Vagina (tissue), 2 donors: ENCODE measurements around the gene MMP24. TPM values are rescaled to one million over a fixed set of nuclear protein-coding genes. Genes with fewer than 3 reads are reported as not detected.

Source experiments
- DNase-seq, 2 donors: peaks; one replicate each; pipeline ENCODE4 v3.0.0-alpha.2; 2017; ENCODE audit errors: extremely low spot score in 2 of 2
- H3K27ac ChIP-seq: fragments of 200-600 bp; sonication (generic); one replicate; pipeline ENCODE4 v1.5.1; 2019
- H3K27me3 ChIP-seq: fragments of 200-600 bp; sonication (generic); one replicate; pipeline ENCODE4 v1.5.1; 2019
- H3K36me3 ChIP-seq, 2 donors: fragments of 200-600 bp; sonication (generic); one replicate each; pipeline ENCODE4 v1.5.1; 2017 to 2019
- H3K4me1 ChIP-seq: fragments of 200-600 bp; sonication (generic); one replicate; pipeline ENCODE4 v1.5.1; 2019
- H3K4me3 ChIP-seq, 2 donors: fragments of 200-600 bp; sonication (generic); 1 replicate in 1 of 2; 2 replicates in 1 of 2; pipeline ENCODE4 v1.5.1; 2016 to 2019
- H3K9me3 ChIP-seq: fragments of 200-600 bp; sonication (generic); one replicate; pipeline ENCODE4 v1.5.1; 2019
- POLR2A ChIP-seq, 2 donors: fragments of 450-650 bp; IDR thresholded peaks; one replicate each; pipeline ENCODE4 v1.6.1; 2017; ENCODE audit warnings: antibody characterized with exemption in 2 of 2, mild to moderate bottlenecking in 2 of 2, moderate library complexity in 2 of 2
- POLR2AphosphoS5 ChIP-seq, 2 donors: sonication (generic); formaldehyde crosslinking; IDR thresholded peaks; one replicate each; pipeline ENCODE4 v1.9.0; 2017; ENCODE audit warnings: antibody characterized with exemption in 2 of 2, mild to moderate bottlenecking in 2 of 2, low read depth in 1 of 2; ENCODE audit not compliant: insufficient read depth in 1 of 2
- intact Hi-C: fragments of 100-400 bp; cut with DNase I; formaldehyde crosslinking; loops from one replicate; pipeline ENCODE4 v1.15.1; 2023
- total RNA-seq: library from RNA; depleted of rRNA; stranded (reverse); fragments of >200 nt; gene quantifications from one replicate; pipeline ENCODE4 v1.2.3, GENCODE V29; 2016
- TF ChIP-seq, protein P1 (sequence below), 3 experiments: fragments of 450-650 bp in 2 of 3; fragments of 200-600 bp in 1 of 3; sonication (generic) in 1 of 3; IDR thresholded peaks; one replicate each; pipeline ENCODE4 v1.5.1; 2017 to 2019; ENCODE audit warnings: antibody characterized with exemption in 3 of 3, mild to moderate bottlenecking in 2 of 3, moderate library complexity in 2 of 3

MMP24 gene
- total RNA-seq, 1 donor from 2014 or later: 0.98 TPM

DNA sequence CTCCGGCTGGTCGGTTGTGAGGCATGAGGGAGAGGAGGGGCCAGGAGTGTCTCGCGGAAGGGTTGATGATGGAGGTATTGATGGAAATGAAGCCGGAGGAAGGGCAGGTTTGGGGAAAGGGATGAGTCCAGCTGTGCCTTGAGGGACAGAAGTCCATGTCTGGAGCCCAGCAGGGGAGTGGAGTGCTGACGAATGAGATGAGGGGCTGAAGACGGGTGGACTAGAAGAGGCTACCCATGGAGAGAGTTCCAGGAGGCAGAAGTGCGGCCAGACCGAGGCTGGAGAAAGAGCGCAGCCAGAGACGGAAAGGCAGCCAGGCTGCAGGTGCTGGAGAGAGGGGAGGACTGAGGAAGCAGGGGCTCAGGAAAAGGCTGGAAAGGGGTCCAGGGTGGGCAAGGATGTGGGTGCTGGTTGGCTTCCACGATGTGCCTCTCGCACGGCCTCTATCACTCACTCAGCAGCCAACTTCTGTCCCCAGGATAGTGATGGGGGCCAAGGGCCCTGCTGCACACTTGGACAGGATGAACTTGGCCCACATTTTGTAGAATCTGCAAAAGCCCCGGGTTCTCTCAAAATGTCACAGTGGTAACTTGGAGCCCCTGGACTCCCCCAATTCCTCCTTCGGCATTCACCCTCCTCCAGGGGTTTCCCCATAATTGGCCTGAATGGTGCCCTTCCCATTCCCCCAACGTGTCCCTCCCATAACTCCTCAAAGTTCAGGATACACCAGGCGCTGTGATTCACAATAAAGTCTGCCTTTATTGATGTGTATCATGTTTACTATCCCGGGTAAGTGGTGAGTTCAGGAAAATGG is 58.7 kb downstream of the MMP24 start:
- Histone ChIP-seq H3K36me3 (peaks cover 0 to 7% of the 10 kb centered on the region in 2 donors), H3K4me3 (peak overlapping the region; percentile 69 to 76), H3K4me1 (peaks cover 35% of the 10 kb centered on the region), H3K27ac (peak overlapping the region; percentile 81), H3K9me3 (no peaks in the 10 kb centered on the region), H3K27me3 (no peaks in the 10 kb centered on the region)
- no peak for DNase-seq
- intact Hi-C loops: no loop called here
- no peak for TF ChIP-seq POLR2A (IDR thresholded peaks at IDR 0.05)
- TF ChIP-seq POLR2AphosphoS5 (IDR thresholded peaks at IDR 0.05; ENCODE audit: insufficient read depth in 1 of 2, low read depth in 1 of 2): peak in 1 of 2 donors; percentile 20

GRCh38 chr20:35285806-35286076 is 59.3 kb downstream of the MMP24 start:
- peaks cover 29% of the 10 kb centered on the region for H3K4me1 ChIP-seq

GRCh38 chr20:35286077-35286898 is 59.8 kb downstream of the MMP24 start:
- no peak overlapping the region for H3K27ac ChIP-seq
- H3K36me3 ChIP-seq: peaks cover 0 to 2% of the 10 kb centered on the region in 2 donors
- intact Hi-C loops: no loop called here
- H3K4me1 ChIP-seq: peaks cover 27% of the 10 kb centered on the region
- H3K4me3 ChIP-seq: no peak overlapping the region
- no peak for TF ChIP-seq POLR2AphosphoS5 (IDR thresholded peaks at IDR 0.05; ENCODE audit: insufficient read depth in 1 of 2, low read depth in 1 of 2)
- no peak for TF ChIP-seq POLR2A (IDR thresholded peaks at IDR 0.05)
- TF ChIP-seq, protein P1, sequence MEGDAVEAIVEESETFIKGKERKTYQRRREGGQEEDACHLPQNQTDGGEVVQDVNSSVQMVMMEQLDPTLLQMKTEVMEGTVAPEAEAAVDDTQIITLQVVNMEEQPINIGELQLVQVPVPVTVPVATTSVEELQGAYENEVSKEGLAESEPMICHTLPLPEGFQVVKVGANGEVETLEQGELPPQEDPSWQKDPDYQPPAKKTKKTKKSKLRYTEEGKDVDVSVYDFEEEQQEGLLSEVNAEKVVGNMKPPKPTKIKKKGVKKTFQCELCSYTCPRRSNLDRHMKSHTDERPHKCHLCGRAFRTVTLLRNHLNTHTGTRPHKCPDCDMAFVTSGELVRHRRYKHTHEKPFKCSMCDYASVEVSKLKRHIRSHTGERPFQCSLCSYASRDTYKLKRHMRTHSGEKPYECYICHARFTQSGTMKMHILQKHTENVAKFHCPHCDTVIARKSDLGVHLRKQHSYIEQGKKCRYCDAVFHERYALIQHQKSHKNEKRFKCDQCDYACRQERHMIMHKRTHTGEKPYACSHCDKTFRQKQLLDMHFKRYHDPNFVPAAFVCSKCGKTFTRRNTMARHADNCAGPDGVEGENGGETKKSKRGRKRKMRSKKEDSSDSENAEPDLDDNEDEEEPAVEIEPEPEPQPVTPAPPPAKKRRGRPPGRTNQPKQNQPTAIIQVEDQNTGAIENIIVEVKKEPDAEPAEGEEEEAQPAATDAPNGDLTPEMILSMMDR (IDR thresholded peaks at IDR 0.05): no peak
- H3K27me3 ChIP-seq: no peaks in the 10 kb centered on the region
- H3K9me3 ChIP-seq: no peaks in the 10 kb centered on the region
- DNase-seq: no peak

More at GRCh38 chr20:35285806-35286076, 59.3 kb downstream of the MMP24 start:
- Histone ChIP-seq H3K27me3 (no peaks in the 10 kb centered on the region), H3K4me3 (no peak overlapping the region), H3K36me3 (peaks cover 0 to 3% of the 10 kb centered on the region in 2 donors), H3K27ac (no peak overlapping the region), H3K9me3 (no peaks in the 10 kb centered on the region)
- DNase-seq: no peak
- intact Hi-C loops: no loop called here
- TF ChIP-seq, protein P1 (IDR thresholded peaks at IDR 0.05): no peak
- TF ChIP-seq POLR2A (IDR thresholded peaks at IDR 0.05) (no peak), POLR2AphosphoS5 (IDR thresholded peaks at IDR 0.05; ENCODE audit: insufficient read depth in 1 of 2, low read depth in 1 of 2) (no peak)

DNA sequence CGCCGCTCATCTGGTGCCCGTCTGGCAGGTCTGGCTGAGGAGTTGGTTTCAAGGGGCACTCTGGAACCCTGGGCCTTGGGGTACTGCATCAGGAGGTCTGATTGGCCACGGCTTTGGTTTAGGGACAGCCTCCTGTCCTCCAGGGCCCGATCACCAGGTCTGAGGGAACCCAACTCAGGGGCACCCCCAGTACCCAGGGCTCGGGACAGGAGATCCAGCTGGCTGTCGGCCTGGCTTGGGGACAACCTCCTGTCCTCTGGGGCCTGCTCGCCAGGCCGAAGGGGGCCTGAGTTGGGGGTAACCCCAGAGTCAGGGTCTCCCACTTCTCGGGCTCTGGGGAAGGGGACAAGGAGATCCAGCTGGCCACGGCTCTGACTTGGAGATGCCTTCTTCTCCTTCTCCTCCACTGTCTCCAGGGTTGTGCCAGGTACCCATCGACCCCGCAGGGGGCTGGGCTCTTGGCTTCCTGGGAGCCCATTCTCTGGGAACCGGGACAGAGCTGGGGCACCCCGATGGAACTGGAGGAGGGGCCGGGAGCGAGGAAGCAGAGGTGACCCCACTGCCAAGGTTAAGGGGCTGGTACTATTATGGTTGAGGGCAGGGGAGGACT is 60.5 kb downstream of the MMP24 start:
- TF ChIP-seq, protein P1 (IDR thresholded peaks at IDR 0.05): no peak
- TF ChIP-seq POLR2AphosphoS5 (IDR thresholded peaks at IDR 0.05; ENCODE audit: insufficient read depth in 1 of 2, low read depth in 1 of 2) (no peak), POLR2A (IDR thresholded peaks at IDR 0.05) (no peak)

GRCh38 chr20:35287509-35288324 is 61.2 kb downstream of the MMP24 start:
- DNase-seq: no peak
- Histone ChIP-seq H3K9me3 (no peaks in the 10 kb centered on the region), H3K27me3 (no peaks in the 10 kb centered on the region), H3K4me1 (peaks cover 23% of the 10 kb centered on the region), H3K36me3 (no peaks in the 10 kb centered on the region), H3K27ac (no peak overlapping the region), H3K4me3 (no peak overlapping the region)
- TF ChIP-seq POLR2A (IDR thresholded peaks at IDR 0.05) (no peak), POLR2AphosphoS5 (IDR thresholded peaks at IDR 0.05; ENCODE audit: insufficient read depth in 1 of 2, low read depth in 1 of 2) (no peak)
- TF ChIP-seq, protein P1 (IDR thresholded peaks at IDR 0.05): no peak
- intact Hi-C loops: no loop called here

More for the DNA sequence above, 60.5 kb downstream of the MMP24 start:
- intact Hi-C loops: no loop called here
- H3K36me3 ChIP-seq: no peaks in the 10 kb centered on the region
- H3K9me3 ChIP-seq: no peaks in the 10 kb centered on the region
- no peak for DNase-seq
- H3K27ac ChIP-seq: no peak overlapping the region
- peaks cover 27% of the 10 kb centered on the region for H3K4me1 ChIP-seq
- no peak overlapping the region for H3K4me3 ChIP-seq
- no peaks in the 10 kb centered on the region for H3K27me3 ChIP-seq
